Panc1 (cell line): ENCODE data around the gene LILRB2.
"Not testable (repeated sequence)": the region's sequence is repeated elsewhere in the genome, so short reads cannot be mapped to it uniquely, and the experiment has no call there.

ENCODE experiments used
- CTCF ChIP-seq: fragments of 450-650 bp; IDR thresholded peaks from 2 replicates; pipeline ENCODE4 v1.5.1; 2017; ENCODE audit warnings: mild to moderate bottlenecking
- REST ChIP-seq, 2 experiments: IDR thresholded peaks; 2 replicates each; pipeline ENCODE4 v1.6.1; 2011 to 2012; ENCODE audit warnings: low read depth in 2 of 2, control low read depth in 1 of 2, low read length in 1 of 2, mild to moderate bottlenecking in 1 of 2, moderate library complexity in 1 of 2; ENCODE audit not compliant: insufficient read depth in 1 of 2
- SIN3A ChIP-seq: IDR thresholded peaks from 2 replicates; pipeline ENCODE4 v1.6.1; 2012; ENCODE audit warnings: low read depth, mild to moderate bottlenecking, low read length, moderate library complexity, borderline replicate concordance; ENCODE audit not compliant: insufficient read depth
- TCF7L2 ChIP-seq: IDR thresholded peaks from 2 replicates; pipeline ENCODE4 v1.6.1; 2011; ENCODE audit warnings: mild to moderate bottlenecking, low read depth, low read length, inconsistent platforms

GRCh38 chr19:54278571-54279195, 2.2 kb downstream of the LILRB2 start:
- TF ChIP-seq TCF7L2; CTCF; SIN3A; REST (IDR thresholded peaks at IDR 0.05; ENCODE audit: insufficient read depth in 1 of 2, low read depth in 2 of 2, low read length in 1 of 2): not testable (repeated sequence)
